Fibroblast of pulmonary artery (primary cell): ENCODE results near the gene SPIRE1.
A peak's percentile ranks its signal among the peaks of the same experiment; 100 is the strongest.

Experiments
- DNase-seq: peaks from one replicate; pipeline ENCODE4 v3.0.0-alpha.2; 2010; ENCODE audit warnings: low read depth
- H3K4me3 ChIP-seq: replicated peaks from 2 replicates; pipeline ENCODE4 v1.5.1; 2011; ENCODE audit warnings: low read depth, mild to moderate bottlenecking, control low read depth, low read length, moderate library complexity
- CTCF ChIP-seq: IDR thresholded peaks from 2 replicates; pipeline ENCODE4 v1.5.1; 2011; ENCODE audit warnings: mild to moderate bottlenecking, control low read depth, low read length, inconsistent platforms; ENCODE audit errors: missing control alignments

SPIRE1 gene

GRCh38 chr18:12589448-12589847 lies 68.5 kb downstream of the SPIRE1 start:
- no peak for DNase-seq
- TF ChIP-seq CTCF, result no peak
- H3K4me3 ChIP-seq, result no peak overlapping the region

DNA sequence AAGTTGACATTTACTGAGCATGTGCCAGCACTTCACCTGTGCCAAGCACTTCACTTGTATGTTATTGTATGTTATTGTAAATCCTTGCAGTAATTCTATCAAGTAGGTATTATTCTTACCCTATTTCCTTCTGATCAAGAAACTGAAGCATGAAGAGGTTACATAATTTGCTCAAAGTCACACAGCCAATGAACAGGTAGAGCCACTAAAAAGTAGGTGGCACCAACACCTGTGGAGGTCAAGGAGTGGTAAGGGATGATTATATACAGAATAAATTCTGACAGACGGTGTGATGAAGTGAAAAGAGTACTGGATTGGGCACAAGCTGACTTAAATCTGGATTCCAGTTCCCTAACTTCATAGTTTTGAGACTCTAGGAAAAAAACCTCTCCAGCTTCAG lies 71.0 kb downstream of the SPIRE1 start:
- H3K4me3 ChIP-seq, result no peak overlapping the region
- TF ChIP-seq CTCF, result no peak
- DNase-seq, result no peak

DNA sequence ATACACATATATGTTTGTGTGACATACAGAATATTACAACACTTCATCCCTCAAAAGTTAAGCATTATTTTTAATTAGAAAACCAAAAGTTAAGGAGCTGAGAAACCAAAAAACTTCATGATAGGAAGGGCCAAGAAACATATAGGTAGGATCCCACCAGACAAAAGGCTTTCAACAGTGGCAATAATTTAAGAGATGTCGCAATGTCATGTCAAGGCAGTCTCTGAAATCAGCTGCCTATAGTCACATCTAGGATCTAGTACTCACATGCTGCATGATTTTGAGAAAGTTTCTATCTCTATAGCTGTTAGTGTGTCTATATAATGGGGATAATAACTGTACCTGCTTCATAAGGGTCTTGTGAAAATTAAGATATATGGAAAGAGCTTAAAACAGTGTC lies 72.7 kb downstream of the SPIRE1 start:
- no peak for TF ChIP-seq CTCF
- DNase-seq, result peak; percentile 25
- no peak overlapping the region for H3K4me3 ChIP-seq

DNA sequence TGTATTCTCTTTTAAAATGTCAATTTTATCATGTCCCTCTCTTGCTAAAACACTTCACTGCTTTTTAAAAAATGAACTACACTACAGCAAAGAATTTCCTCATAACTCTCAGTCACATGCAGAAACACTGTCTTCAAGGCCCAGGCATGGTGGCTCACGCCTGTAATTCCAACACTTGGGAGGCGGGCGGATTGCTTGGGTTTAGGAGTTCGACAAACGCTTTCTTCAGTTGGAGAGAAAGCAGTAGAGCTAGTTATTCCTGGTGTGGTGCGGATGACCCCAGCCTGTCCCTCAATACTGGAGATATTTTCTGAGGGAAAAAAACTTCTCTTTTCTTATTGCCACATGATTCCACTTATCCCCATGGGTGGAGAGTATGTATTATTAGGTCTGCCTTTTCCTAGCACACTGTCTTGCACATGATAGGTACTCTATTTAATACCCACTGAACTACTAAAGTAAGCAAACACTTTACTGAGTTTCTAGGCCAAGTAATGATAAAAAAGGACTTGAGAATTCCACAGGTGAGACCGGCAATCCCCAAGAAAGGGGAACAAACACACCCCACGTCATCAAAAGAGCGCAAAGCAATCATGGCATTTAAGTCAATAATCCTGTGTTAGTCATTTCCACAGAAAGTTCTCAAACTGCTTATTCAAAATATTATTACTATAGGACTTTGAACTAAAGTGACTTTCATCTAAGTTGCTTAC lies 77.1 kb downstream of the SPIRE1 start:
- no peak for TF ChIP-seq CTCF
- DNase-seq, result no peak
- H3K4me3 ChIP-seq, result no peak overlapping the region

DNA sequence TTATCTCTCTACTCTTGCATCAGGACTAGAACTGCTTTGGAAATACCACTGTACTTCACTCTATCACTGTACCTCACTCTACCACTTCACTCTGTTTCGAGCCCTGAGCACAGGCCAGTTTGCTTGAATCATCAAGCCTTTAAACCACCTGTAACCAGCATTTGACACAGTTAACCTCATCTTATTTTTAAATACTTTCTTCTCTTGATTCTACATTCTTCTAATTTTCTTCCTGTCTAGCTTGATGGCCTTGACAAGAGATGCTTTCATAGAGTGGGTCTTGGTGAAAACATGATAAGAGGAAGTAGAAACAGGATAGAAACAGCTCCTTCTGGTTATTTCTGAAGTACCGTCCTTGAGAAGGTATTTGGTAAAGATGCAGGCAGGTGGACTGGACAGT lies 78.1 kb downstream of the SPIRE1 start:
- no peak for DNase-seq
- TF ChIP-seq CTCF, result no peak

DNA sequence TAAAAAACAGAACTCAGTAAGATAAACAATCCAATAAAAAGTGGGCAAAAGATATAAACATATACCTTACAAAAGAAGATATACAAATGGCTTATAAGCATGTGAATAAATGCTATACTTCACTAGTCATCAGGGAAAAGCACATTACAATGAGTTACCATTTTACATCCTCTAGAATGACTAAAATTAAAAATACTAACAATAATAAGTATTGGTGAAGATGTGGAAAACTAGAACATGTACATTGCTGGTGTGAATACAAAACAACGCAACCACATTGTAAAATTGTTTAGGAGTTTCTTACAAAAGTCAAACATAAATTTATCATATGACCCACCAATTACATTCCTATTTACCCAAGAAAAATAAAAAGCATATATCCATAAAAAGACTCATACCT lies 80.1 kb downstream of the SPIRE1 start:
- no peak for TF ChIP-seq CTCF
- no peak overlapping the region for H3K4me3 ChIP-seq
- no peak for DNase-seq

More for the DNA sequence above, 78.1 kb downstream of the SPIRE1 start:
- no peak overlapping the region for H3K4me3 ChIP-seq

DNA sequence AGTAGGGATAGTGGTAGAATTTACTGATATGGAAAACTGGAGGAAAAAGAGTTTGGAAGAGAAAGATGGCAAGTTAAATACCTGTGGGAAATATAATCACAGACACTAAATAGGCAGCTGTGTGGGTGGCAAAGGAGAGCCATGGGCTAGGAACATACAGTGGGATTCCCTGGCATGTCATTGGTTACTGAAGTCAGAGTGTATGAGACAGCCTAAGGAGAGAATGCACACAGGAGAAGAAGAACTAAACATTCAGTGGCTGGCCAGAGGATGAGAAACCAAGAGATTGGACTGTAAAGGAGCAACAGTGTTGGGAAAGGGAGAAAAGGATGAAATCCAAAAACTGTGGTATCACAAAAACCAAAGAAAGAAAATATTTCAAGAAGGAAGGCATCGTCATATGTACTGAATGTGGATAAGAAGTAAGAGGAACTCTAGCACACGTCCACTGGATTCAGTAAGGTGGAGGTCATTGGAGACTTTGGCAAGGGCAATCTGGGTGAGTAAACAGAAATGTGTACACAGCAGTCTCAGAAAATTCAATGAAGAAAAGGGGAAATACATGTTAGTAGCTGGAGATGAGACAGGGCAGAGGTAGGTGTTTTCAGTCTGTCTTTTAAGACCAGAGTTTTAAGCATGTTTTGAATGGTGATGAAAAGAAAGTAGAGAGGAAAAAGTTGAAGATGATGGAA lies 83.3 kb downstream of the SPIRE1 start:
- no peak overlapping the region for H3K4me3 ChIP-seq
- no peak for TF ChIP-seq CTCF
- DNase-seq, result no peak
